GM18505 (cell line): ENCODE measurements around the gene SNAP47.

ENCODE experiments used
- ATAC-seq: cut with Tn5 transposase; IDR thresholded peaks from one replicate; pipeline ENCODE4 v1.9.1; 2021; ENCODE audit not compliant: unreplicated experiment
- POLR2A ChIP-seq: IDR thresholded peaks from 4 replicates; pipeline ENCODE4 v1.6.1; 2011; ENCODE audit warnings: borderline replicate concordance; ENCODE audit not compliant: insufficient read depth, insufficient read length; ENCODE audit errors: extremely low read depth

The SNAP47 gene

DNA sequence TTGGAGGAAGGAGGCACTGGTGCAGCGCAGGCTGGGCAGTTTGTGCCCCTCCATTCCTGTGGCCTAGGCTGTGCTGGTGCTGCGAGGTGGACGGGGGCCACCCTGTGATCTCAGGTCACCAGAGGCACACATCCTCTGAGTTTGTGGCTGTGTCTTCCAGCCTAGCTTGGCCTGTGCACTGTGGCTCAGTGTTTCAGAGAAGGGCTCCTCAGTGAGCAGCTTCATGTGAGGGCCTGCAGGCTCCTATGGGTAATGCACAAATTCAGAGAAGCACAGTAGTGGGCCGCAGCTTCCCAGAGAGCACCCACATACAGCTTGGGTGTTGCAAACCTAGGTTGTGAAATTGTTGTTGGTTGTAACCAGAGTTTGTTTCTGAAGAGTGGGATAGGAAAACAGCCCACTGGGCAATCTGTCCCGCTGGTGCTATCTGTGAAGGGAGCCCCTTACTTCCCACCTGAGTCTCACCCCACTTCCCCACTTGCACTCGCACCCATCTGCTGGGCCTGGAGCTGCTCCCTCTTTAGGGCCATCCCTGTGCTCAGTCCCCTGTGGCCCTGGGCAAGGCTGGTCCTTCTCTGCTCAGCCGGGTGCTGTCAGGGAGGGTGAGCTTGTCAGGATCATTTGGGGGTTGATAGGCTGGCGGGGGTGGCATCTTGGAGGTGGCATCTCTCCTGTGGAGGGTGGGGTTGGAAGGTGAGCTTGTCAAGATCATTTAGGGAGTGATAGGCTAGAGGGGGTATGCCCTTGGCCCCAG lies 30.2 kb downstream of the SNAP47 start:
- TF ChIP-seq POLR2A: no peak
- ATAC-seq: no peak

DNA sequence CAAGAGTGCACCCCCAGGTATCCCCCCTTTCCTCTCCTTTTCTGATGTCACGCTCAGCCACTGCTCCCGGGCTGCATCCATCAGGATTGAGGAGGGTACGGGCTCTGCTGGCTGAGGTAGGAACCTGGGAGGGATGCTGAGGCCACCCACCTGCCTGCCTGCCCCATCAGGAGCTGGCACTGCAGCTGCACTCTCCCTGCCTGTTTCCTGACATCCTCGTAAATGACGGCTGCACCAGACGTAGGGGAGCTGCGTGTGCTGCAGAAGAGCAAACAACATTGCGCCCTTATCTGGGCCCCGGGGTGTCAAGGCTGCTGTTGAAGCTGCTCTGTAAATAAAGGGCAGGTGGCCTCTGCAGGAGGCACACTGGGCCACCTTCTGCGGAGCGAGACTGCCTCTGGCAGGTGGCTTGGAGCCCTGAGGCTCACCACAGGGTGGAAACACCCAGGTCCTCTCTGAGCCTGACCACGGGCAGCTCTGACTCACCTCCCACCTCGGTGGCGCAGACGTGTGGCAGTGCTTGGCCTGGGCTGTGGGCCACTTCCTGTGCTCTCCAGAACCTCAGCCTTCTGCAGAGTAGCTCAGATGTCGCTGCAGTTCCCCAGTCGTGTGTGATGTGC lies 30.9 kb downstream of the SNAP47 start:
- no peak for ATAC-seq
- TF ChIP-seq POLR2A: no peak

DNA sequence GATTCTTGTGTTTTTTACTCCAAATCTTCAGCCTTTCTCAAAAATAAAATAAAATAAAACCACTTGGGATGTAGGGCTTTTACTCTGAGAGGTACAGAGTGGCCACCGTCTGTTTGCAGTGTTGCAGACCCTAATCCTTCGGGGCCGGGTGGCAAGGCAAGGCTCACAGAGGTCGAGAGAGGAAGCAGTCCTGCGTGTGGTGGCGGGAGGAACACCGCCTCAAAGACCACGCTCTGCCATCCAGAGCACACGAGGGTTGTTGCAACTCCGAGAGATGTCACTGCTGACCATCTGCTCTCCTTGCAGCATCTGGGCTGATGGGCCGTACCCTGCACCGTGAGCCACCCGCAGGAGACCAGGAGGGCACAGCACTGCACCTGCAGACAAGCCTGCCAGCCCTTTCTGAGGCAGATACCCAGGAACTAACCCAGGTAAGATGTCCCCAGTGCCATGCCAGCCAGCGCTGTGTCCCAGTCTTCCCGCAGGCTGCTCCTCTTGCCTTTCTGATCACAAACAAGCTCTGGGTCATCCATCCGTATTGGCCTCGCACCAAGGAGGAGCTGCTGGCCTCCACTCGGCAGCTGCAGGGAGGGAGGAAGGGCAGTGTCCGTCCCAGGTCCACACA lies 31.5 kb downstream of the SNAP47 start:
- ATAC-seq: no peak
- TF ChIP-seq POLR2A: no peak

DNA sequence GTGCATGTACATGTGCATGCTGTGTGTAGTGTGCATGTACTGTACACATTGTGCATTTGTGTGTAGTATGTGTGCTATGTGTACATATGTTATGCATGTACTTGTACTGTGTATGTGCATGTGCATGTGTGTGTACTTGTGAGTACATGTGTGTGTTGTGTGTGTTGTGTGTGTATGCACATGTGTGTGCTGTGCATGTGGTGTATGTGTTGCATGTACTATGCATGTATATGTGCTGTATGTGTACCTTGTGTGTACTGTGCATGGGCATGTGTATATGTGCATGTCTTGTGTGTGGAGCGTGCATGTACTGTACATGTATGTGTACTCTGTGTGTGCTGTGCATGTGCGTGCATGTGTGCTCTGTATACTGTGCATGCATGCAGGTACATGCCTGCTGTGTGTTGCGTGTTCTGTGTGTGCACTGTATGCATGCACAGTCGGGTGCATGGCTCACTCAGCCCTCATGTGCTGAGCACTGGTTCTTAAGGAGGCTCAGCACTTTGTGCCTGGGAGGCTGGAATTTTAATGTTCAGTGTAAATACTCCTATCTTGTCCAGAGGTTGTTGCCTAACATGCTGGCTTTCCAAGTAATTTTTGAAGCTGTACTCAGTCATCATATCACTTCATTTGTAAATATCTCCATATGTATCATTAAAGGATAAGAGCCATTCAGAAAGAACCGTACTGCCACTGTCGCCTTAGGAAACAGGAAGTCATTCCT lies 32.3 kb downstream of the SNAP47 start:
- no peak for TF ChIP-seq POLR2A
- no peak for ATAC-seq

DNA sequence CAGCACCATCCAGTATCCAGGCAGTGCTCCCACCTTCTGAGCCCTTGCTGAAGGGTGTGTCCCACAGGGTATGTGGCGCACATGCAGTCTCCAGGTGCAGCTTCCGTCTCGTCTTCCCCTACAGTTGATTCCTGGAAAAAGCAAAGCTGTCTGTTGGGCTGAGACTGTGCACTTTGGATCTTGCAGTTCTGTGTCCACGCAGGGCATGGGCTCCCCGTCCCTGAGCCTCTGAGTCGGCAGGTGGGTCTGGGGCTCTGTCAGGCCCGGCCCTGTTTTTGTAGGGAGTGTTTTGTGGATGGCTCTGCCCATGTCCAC lies 32.8 kb downstream of the SNAP47 start:
- no peak for ATAC-seq

DNA sequence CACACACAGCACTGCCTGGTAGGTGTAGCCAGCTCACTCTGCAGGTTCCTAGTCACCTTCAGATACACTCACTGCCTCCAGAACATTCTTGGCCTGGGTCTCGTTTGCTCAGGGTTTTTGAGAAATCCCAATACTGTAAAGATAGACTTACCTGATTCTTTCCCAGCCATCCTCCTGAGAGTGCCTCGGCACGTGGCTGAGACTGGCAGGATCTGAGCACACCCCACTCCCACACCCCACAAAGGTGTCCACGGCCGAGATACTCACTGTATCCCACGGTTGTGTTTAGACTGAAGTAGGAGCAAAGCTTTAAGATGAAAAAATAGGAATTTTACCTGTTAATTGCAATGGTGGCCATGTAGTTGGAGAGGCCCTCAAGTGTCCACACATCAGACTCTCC lies 33.4 kb downstream of the SNAP47 start:
- no peak for TF ChIP-seq POLR2A
- ATAC-seq: no peak

More for the DNA sequence above, 32.8 kb downstream of the SNAP47 start:
- TF ChIP-seq POLR2A: no peak

DNA sequence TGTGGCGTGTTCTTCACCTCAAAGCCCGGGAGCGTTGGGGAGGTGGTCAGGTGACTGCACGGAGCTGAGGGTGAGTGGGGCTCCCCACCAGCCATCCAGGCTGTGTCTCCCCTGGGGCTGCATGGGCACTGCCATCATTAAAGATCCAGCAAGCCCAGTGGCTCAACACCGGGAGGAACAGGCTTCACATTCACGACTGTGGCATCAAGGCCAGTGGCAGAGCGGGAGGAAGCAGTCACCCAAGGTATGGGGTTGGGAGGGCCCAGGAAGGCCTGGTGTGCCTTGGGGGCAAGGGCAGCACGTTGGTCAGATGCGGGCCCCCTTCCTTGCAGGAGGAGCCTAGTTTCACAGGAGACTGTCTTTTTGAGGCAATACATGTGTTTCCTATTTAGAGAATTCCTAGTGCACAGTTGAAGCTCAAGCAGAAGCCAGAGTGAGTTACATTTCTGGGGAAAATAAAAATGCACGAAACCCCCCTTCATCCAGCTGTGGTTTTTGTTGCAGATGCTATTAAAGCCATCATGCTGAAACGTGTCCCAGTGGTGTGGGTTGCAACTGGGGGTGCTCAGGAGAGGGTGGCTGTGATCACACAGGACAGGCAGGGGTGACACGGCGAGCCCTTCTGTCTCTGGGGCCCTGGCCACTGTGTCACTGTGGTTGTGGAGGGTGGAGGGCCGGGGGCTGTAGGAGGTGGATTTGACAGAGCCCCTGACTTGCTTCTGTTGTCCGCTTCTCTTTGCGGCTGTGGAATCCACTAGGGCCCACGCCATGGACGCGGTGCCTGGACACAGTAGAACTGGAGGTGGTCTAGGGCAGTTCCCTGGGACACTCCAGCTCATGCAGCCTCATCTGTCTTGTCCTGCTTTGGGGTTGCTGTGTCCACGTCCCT lies 34.1 kb downstream of the SNAP47 start:
- no peak for ATAC-seq
- TF ChIP-seq POLR2A: no peak

DNA sequence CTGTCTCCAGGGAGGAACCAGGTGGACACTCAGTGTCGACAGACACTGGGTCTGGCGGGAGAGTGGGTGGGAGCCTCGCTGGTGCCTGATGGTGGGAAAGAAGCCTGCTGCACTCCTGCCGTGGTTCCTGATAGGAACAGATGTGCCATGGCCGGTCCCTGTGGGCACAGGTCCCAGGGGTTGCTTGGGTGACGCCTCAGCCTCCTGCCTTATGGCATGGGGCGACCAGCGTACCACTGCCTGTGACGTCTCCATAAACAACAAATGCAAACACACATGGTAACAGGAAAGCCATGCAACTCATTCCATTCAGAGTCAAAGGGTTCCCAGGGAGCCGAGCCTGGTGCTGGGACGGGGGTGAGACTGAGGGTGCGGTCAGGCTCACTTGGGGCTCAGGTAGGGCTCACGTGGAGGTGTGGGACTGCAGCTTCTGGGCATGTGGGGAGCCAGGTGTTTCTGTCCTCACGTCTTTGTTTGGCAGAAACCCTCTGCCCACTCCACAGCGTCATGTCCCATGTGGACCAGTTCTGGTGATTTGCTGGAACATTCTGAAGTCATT lies 34.8 kb downstream of the SNAP47 start:
- TF ChIP-seq POLR2A: no peak
- ATAC-seq: no peak

DNA sequence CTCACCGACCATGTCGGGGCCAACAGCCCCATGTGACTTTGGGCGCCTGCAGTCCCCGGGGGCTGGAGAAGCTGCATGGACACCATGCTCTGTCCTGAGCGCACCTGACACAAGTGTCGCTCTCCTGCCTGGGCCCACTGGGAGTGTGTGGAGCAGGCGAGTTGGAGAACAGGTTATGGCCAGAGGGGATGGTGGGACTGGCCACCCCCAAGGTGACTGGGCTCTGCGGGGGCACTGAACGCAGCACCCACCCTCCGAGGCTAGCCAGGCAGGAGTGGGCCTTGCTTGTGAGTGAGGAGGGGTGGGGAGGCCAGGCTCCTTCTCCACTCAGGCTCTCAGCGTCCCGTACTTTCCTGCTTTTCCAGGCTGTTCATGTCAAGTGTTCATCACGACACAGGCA lies 35.6 kb downstream of the SNAP47 start:
- no peak for ATAC-seq
- TF ChIP-seq POLR2A: no peak

DNA sequence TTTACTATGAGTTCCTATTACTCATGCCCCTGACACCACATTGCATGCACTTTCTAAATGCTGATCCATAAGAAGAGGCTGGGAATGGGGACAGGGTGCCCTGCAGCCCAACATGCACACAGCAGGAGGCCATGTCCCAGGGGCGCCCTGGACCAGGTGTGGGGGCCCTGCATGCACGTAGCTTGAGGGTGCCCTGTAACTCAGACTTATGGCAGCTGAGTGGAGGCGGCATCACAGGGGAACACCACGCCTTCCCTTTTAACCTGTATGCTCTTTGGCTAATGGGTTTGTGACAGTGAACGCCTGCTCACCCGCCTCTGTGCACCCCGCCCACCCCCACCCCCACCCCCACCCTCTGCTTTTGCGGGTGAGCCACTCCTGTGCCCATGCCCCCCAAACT lies 36.1 kb downstream of the SNAP47 start:
- no peak for TF ChIP-seq POLR2A
- ATAC-seq: no peak

DNA sequence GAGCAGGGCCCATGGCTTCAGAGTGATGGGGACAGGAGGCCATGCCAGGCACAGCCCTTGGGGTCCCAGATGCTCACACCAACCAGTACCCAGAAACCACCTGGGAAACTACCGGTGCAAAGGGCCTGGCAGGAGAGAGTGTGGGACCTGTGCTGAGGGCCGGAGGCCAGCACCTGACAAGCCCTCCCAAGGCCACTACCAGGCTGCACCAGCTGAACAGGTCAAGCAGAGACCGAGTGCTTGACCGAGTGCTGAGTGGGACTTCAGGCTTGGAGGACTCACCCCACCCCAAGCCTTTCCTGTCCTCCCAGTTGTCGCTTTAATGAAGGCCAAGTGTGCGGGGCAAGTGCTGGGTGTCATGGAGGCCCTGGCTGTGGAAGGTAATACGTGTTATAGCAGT lies 36.5 kb downstream of the SNAP47 start:
- ATAC-seq: no peak
- TF ChIP-seq POLR2A: no peak

DNA sequence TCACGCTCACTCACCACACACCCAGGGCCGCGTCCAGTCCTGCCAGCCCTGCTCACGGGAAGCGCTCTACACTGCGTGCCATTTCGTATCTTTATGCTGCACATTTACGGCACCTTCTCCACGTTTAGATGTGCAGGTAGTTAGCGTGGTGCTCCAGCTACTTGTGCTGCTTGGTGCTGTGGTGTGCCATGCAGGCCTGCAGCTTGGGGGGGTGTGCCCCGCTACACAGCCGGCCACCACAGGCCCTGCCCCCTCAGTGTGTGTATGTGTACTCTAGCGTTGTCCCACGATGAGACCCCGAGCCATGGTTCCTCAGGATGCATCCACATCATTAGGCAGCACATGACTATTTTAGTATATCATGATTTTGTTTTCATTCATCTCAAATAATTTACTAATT lies 38.3 kb downstream of the SNAP47 start:
- TF ChIP-seq POLR2A: no peak
- no peak for ATAC-seq
